NCI-H2107 treated with DMSO at 0.1 percent for 48 hours (cell line): ENCODE measurements around the gene COL24A1.

Source experiments
- DNase-seq: peaks from one replicate; lab custom pipeline; 2025; ENCODE audit not compliant: unreplicated experiment; lab: John Stamatoyannopoulos, UW

The COL24A1 gene

GRCh38 chr1:85705940-85706339 lies 450.6 kb downstream of the COL24A1 start:
- no peak for DNase-seq

- DNase-seq, result no peak
Measured at GRCh38 chr1:85700422-85700821, 456.1 kb downstream of the COL24A1 start.

GRCh38 chr1:85697895-85698294 lies 458.7 kb downstream of the COL24A1 start:
- no peak for DNase-seq

GRCh38 chr1:85692730-85693314 lies 463.8 kb downstream of the COL24A1 start:
- peak; percentile 10 for DNase-seq

GRCh38 chr1:85689775-85690404 lies 466.7 kb downstream of the COL24A1 start:
- DNase-seq, result no peak

GRCh38 chr1:85683292-85684025 lies 473.1 kb downstream of the COL24A1 start:
- DNase-seq, result no peak

GRCh38 chr1:85681087-85681486 lies 475.5 kb downstream of the COL24A1 start:
- DNase-seq, result no peak
